ENCODE results near the gene CKM.
"Not testable (repeated sequence)": the region's sequence is repeated elsewhere in the genome, so short reads cannot be mapped to it uniquely, and the experiment has no call there.

DNA sequence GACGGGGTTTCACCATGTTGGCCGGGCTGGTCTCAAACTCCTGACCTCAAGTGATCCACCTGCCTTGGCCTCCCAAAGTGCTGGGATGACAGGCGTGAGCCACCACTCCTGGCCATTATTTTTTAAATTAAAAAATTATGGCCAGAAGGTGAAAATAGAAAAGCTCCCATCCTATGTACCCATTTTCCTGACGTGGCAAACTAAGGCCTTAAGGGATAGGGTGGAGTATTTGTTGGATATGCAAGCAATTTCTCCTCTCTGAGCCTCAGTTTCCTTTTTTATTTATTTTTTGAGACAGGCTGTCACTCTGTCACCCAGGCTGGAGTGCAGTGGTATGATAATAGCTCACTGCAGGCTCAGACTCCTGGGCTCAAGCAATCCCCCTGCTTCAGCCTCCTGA is 12.2 kb upstream of the CKM start:
- not testable (repeated sequence) for TF ChIP-seq POLR2AphosphoS2 (conservative IDR thresholded peaks at IDR 0.05; ENCODE audit: low read length); POLR2A (IDR thresholded peaks at IDR 0.05; ENCODE audit: low read length); CBX2 (IDR thresholded peaks at IDR 0.05; ENCODE audit: borderline replicate concordance, low read depth)
- TF ChIP-seq, protein P1, sequence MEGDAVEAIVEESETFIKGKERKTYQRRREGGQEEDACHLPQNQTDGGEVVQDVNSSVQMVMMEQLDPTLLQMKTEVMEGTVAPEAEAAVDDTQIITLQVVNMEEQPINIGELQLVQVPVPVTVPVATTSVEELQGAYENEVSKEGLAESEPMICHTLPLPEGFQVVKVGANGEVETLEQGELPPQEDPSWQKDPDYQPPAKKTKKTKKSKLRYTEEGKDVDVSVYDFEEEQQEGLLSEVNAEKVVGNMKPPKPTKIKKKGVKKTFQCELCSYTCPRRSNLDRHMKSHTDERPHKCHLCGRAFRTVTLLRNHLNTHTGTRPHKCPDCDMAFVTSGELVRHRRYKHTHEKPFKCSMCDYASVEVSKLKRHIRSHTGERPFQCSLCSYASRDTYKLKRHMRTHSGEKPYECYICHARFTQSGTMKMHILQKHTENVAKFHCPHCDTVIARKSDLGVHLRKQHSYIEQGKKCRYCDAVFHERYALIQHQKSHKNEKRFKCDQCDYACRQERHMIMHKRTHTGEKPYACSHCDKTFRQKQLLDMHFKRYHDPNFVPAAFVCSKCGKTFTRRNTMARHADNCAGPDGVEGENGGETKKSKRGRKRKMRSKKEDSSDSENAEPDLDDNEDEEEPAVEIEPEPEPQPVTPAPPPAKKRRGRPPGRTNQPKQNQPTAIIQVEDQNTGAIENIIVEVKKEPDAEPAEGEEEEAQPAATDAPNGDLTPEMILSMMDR (IDR thresholded peaks at IDR 0.05), result not testable (repeated sequence)
